Mesodermal cell (in vitro differentiated cells): ENCODE data around the gene AP1S1.
A peak's percentile ranks its signal among the peaks of the same experiment; 100 is the strongest.
"Not testable (repeated sequence)": the region's sequence is repeated elsewhere in the genome, so short reads cannot be mapped to it uniquely, and the experiment has no call there.

ENCODE experiments used
- H3K27ac ChIP-seq: 2 replicates; pipeline ENCODE4 v1.7.0; 2013; ENCODE audit warnings: mild to moderate bottlenecking, low read depth, low read length, moderate library complexity; ENCODE audit not compliant: severe bottlenecking
- H3K36me3 ChIP-seq: 2 replicates; pipeline ENCODE4 v1.7.1; 2013; ENCODE audit warnings: mild to moderate bottlenecking, low read length, moderate library complexity; ENCODE audit not compliant: control insufficient read depth, insufficient read depth
- H3K4me1 ChIP-seq: one replicate; pipeline ENCODE4 v1.7.1; 2013; ENCODE audit warnings: mild to moderate bottlenecking, low read length; ENCODE audit not compliant: insufficient read depth, control insufficient read depth, poor library complexity, severe bottlenecking
- H3K4me3 ChIP-seq: 2 replicates; pipeline ENCODE4 v1.7.0; 2013; ENCODE audit warnings: low read length, control low read depth, mild to moderate bottlenecking; ENCODE audit not compliant: insufficient read depth, poor library complexity, severe bottlenecking; ENCODE audit errors: extremely low read depth
- H3K9me3 ChIP-seq: 2 replicates; pipeline ENCODE4 v1.7.1; 2013; ENCODE audit warnings: mild to moderate bottlenecking, low read length, moderate library complexity; ENCODE audit not compliant: control insufficient read depth
- WGBS, 2 experiments: methylation state at CpG; one replicate each; pipeline ENCODE4 v1.1.5; 2013; ENCODE audit warnings: missing lambda C conversion rate in 2 of 2; ENCODE audit not compliant: insufficient coverage in 2 of 2; 5-methylcytosine and 5-hydroxymethylcytosine counted together

The AP1S1 gene

DNA sequence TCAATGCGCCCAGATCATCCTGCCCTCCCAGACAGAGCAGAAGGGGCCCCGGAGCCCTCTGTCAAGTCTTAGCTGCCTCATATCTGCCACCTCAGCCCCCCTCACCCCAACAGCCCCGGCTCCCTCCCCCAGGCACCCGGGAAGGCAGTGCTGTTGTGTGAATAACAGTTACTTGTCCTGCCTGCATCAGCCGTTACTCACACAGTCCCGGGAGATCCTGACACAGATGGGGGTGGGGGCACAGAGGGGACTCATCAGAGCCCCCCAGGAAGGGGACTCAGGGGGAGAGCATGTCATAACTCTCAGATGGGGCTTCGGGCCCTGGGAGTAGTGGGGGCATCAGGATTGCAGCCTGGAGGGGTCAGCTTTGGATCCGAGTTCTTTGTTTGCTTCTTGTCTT lies 39.8 kb upstream of the AP1S1 start:
- WGBS, 2 experiments, result 40 to 65% methylated on average over 2 to 5 of the region's 8 CpGs
- no peak overlapping the region for H3K27ac ChIP-seq
- no peaks in the 10 kb centered on the region for H3K36me3 ChIP-seq
- no peaks in the 10 kb centered on the region for H3K9me3 ChIP-seq
- peaks cover 32% of the 10 kb centered on the region for H3K4me1 ChIP-seq
- no peak overlapping the region for H3K4me3 ChIP-seq

DNA sequence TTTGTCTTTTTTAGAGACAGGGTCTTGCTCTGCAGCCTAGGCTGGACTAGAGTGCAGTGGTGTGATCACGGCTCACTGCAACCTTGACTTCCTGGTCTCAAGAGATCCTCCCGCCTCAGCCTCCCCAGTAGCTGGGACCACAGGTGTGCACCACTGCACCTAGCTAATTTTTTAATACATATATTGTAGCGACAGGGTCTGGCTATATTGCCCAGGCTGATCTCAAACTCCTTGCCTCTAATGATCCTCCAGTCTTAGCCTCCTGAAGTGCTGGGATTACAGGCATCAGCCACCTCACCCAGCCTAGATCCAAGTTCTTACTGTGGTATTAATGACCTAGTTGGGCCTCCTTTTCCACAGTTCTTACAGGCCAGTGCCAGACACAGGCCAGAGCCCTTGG lies 39.1 kb upstream of the AP1S1 start:
- Histone ChIP-seq H3K4me3 (no peak overlapping the region), H3K36me3 (no peaks in the 10 kb centered on the region), H3K4me1 (peaks cover 38% of the 10 kb centered on the region), H3K9me3 (no peaks in the 10 kb centered on the region), H3K27ac (no peak overlapping the region)
- WGBS, 2 experiments, result 89% methylated on average over 2 to 3 of the region's 3 CpGs

DNA sequence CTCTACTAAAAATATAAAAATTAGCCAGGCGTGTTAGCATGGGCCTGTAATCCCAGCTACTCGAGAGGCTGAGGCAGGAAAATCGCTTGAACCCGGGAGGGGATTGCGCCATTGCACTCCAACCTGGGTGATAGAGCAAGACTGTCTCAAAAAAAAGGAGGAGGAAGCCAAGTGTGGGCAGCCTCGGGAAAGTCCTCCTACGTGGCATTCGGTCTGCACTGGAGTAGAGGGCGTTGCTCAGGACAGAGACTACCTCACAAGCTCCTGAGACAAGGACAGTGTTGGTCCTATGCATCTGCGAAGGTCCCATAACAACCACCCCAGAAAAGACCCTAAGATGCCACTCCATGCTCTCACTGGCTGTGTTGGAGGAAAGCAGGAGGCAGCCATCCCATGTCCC lies 37.4 kb upstream of the AP1S1 start:
- H3K27ac ChIP-seq, result peak overlapping the region; percentile 88
- H3K9me3 ChIP-seq, result no peaks in the 10 kb centered on the region
- peaks cover 49% of the 10 kb centered on the region for H3K4me1 ChIP-seq
- H3K36me3 ChIP-seq, result no peaks in the 10 kb centered on the region
- no peak overlapping the region for H3K4me3 ChIP-seq
- 79 to 94% methylated on average over 7 to 10 of the region's 10 CpGs for WGBS, 2 experiments

DNA sequence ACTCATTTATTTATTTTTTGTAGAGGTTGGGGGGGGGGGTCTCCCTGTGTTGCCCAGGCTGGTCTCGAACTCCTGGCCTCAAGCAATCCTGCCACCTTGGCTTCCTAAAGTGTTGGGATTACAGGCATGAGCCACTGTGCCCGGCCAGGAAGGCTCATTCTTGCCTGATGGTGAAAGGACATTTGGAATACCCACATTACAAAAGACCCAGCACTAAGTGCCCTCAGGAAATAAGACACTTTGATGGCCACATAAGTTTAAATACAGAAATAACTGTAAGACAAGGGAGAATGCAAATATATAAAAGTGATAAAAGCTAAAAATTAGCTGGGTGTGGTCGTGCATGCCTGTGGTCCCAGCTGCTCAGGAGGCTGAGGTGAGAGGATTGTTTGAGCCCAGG lies 35.4 kb upstream of the AP1S1 start:
- Histone ChIP-seq H3K36me3 (no peaks in the 10 kb centered on the region), H3K4me1 (peaks cover 60% of the 10 kb centered on the region), H3K4me3 (no peak overlapping the region), H3K27ac (peak overlapping the region; percentile 90), H3K9me3 (no peaks in the 10 kb centered on the region)
- WGBS, 2 experiments, result 100% methylated on average over 1 of the region's 3 CpGs

DNA sequence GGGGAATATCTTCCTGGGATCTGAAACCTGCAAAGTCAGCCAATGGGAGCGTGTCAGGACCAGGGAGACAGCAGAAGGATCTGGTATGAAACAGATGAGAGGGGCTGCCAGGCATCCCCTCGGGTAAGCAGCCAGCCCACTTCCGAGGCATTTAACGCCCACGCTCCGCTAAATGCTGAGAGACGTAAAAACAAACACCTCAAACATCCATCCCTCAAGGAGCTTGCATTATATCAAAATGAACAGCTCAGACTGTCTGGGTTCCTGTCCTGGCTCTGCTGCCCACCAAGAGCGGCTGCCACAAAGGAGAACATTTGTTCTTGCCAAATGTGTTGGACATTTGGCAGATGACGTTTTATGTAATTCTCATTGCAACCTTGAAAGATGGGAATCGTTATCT lies 34.4 kb upstream of the AP1S1 start:
- H3K36me3 ChIP-seq, result no peaks in the 10 kb centered on the region
- no peaks in the 10 kb centered on the region for H3K9me3 ChIP-seq
- no peak overlapping the region for H3K4me3 ChIP-seq
- H3K4me1 ChIP-seq, result peaks cover 60% of the 10 kb centered on the region
- H3K27ac ChIP-seq, result peak overlapping the region; percentile 78
- WGBS, 2 experiments, result 73 to 82% methylated on average over 4 to 9 of the region's 10 CpGs

DNA sequence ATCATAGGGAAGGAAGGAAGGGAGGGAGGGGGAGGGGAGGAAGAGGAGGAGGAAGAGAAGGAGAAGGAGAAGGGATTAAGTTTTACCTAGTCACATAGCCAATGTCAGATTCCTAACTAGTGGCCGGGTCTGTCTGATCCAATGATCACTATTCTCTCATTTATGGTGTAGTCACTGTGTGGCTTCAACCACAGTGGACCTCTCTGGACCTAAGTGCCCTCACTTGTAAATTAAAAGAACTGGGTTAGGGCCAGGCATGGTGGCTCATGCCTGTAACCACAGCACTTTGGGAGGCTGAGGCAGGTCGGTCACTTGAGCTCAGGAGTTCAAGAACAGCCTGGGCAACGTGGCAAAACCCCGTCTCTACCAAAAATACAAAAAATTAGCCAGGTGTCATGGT lies 34.0 kb upstream of the AP1S1 start:
- Histone ChIP-seq H3K9me3 (no peaks in the 10 kb centered on the region), H3K27ac (peak overlapping the region; percentile 78), H3K4me1 (peaks cover 65% of the 10 kb centered on the region), H3K36me3 (no peaks in the 10 kb centered on the region), H3K4me3 (no peak overlapping the region)
- WGBS, 2 experiments, result 90 to 100% methylated on average over 1 to 2 of the region's 4 CpGs

DNA sequence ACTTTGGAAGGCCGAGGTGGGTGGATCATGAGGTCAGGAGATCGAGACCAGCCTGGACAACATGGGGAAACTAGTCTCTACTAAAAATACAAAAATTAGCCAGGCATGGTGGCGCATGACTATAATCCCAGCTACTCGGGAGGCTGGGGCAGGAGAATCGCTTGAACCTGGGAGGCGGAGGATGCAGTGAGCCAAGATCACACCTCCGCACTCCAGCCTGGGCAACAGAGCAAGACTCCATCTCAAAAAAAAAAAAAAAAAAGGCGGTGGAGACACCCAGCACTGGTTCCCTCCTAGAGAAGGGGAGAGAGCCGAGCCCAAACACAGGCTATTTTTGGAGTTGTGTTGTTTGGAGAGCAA lies 32.7 kb upstream of the AP1S1 start:
- H3K9me3 ChIP-seq, H3K36me3 ChIP-seq, H3K4me3 ChIP-seq: not testable (repeated sequence)
- Histone ChIP-seq H3K4me1 (peaks cover 72% of the 10 kb centered on the region), H3K27ac (peak overlapping the region; percentile 98)
- 82 to 87% methylated on average over 2 to 3 of the region's 9 CpGs for WGBS, 2 experiments

DNA sequence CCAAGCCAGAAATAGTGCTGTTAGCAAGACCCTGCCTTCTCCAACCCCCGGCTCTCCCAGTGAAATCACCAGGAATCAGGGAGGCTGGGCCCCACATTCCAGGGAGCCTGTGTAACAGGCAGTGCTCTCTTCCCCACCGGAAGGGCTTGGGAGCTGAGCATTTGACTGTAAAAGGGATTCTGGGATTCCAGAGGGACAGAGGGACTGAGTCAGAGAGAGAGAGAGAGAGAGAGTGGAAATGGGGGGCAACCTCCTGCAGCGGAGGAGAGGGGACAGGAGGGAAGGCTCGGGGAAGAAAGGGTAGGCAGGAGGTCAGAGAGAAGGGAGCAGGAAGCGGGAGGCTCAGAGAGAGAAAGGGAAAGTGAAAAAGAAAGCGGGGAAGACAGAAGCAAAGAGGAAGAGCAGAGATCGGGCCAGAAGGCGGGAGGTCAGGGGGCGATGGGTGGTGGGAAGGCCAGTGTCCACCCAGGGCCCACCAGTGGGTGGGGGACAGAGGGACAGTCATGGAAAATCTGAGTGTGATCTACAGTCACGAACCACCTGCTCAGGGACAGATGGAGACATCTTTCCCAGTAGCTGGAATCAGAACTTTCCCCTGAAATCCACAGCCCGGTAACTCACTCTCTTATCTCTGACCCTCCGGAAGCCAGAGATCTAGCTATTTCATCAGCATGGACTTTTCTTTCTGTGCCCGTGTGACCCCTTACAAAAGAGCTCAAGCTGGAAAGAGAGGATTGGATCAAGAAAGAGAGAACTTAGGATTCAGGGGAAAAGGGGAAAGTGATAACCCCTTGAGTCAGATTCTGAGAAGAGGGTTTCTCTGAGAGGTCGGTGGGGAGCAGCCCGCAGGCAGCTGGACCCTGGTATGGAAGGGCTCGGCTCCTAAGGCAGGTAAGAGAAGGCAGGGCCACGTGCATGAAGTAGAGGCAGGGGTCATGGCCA lies 32.0 kb upstream of the AP1S1 start:
- 48 to 50% methylated on average over 13 to 15 of the region's 17 CpGs for WGBS, 2 experiments
- Histone ChIP-seq H3K27ac (peak overlapping the region; percentile 98), H3K36me3 (no peaks in the 10 kb centered on the region), H3K4me3 (no peak overlapping the region), H3K4me1 (peaks cover 67% of the 10 kb centered on the region), H3K9me3 (no peaks in the 10 kb centered on the region)

DNA sequence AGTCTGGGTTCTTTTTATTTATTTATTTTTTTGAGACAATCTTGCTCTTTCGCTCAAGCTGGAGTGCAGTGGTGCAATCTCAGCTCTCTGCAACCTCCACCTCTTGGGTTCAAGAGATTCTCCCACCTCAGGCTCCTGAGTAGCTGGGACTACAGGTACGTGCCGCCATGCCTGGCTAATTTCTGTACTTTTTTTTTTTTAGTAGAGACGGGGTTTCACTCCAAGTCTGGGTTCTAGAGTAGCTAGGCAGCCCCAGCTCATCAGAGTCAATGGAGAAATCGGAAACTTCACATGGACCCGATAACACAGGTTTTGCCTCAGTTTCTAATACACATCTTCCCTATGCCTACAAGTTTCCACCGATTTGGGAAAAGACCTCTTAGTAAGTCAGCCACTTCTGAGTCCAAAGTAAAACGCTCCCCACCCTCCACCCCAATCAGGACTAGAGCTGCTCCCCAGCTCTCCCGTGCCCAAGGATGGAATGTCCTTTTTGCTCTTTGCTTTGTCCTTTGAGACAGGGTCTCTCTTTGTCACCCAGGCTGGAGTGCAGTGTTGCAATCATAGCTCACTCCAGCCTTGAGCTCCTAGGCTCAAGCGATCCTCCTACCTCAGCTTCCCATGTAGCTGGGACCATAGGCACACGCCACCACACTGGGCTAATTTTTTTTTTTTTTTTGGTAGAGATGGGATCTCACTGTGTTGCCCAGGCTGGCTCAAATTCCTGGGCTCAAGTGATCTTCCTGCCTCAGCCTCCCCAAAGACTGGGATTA lies 31.2 kb upstream of the AP1S1 start:
- Histone ChIP-seq H3K36me3 (peaks cover 2% of the 10 kb centered on the region), H3K4me3 (no peak overlapping the region), H3K27ac (peak overlapping the region; percentile 98), H3K9me3 (no peaks in the 10 kb centered on the region), H3K4me1 (peaks cover 64% of the 10 kb centered on the region)
- 89 to 92% methylated on average over 7 to 9 of the region's 11 CpGs for whole genome bisulfite sequencing, 2 experiments

DNA sequence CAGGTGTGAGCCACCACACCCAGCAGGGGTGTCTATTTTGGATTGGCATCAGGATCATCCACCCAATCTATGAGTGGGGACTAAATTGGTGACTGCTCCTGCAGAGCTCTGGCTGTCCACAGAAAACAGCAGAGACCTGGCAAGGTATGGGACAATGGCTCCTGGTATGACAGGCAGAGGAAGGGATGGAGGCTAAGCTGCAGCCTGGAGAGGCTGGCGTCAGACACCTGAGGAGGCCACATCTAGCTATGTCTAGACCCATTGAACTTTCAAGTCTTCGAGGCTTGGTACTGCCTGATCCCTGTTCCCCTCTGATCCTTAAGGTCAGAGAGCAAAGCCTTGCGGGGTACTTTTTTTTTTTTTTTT lies 30.6 kb upstream of the AP1S1 start:
- peak overlapping the region; percentile 39 for H3K27ac ChIP-seq

More for the DNA sequence above, 30.6 kb upstream of the AP1S1 start:
- Histone ChIP-seq H3K4me3 (no peak overlapping the region), H3K36me3 (peaks cover 8% of the 10 kb centered on the region), H3K9me3 (no peaks in the 10 kb centered on the region), H3K4me1 (peaks cover 64% of the 10 kb centered on the region)
- 95 to 96% methylated on average over 2 of the region's 3 CpGs for WGBS, 2 experiments
